Liver (tissue), 2 donors: Measurements from ENCODE around the gene DICER1.

Experiments
- CTCF ChIP-seq: fragments of 150-350 bp; IDR thresholded peaks from 2 replicates; pipeline ENCODE4 v1.5.1; 2017; ENCODE audit warnings: improper control_type of control experiment, low read depth, low read length; ENCODE audit not compliant: missing input control
- FOXA1 ChIP-seq: IDR thresholded peaks from 2 replicates; pipeline ENCODE4 v1.6.1; 2016; ENCODE audit warnings: antibody characterized with exemption
- donor health status: healthy.

- TF ChIP-seq CTCF (no peak), FOXA1 (no peak)
Measured at GRCh38 chr14:95113476-95113875, 43.9 kb downstream of the DICER1 start.
